HG03039 (cell line): Measurements from ENCODE around the gene AFG3L2.

Experiments used
- ATAC-seq: cut with Tn5 transposase; IDR thresholded peaks from one replicate; pipeline ENCODE4 v1.9.1; 2021; ENCODE audit warnings: mild to moderate bottlenecking, moderate library complexity; ENCODE audit not compliant: unreplicated experiment

The AFG3L2 gene

GRCh38 chr18:12282442-12283039 is 94.5 kb downstream of the AFG3L2 start:
- ATAC-seq, result no peak

GRCh38 chr18:12281861-12282260 is 95.2 kb downstream of the AFG3L2 start:
- ATAC-seq, result no peak

- ATAC-seq, result no peak
Observed at GRCh38 chr18:12279781-12280531, 97.1 kb downstream of the AFG3L2 start.
